Right renal cortex interstitium (tissue), 3 donors: ENCODE data around the gene MRPS15. TPM values are rescaled to one million over a fixed set of nuclear protein-coding genes. Genes with fewer than 3 reads are reported as not detected.
A peak's percentile ranks its signal among the peaks of the same experiment; 100 is the strongest.

ENCODE experiments used
- DNase-seq, 3 donors: peaks; one replicate each; pipeline ENCODE4 v3.0.0-alpha.2; 2013; ENCODE audit warnings: low read depth in 3 of 3, low spot score in 2 of 3
- polyA plus RNA-seq, 3 donors: library from polyadenylated mRNA; unstranded; fragments of 120-200 nt; gene quantifications; one replicate each; pipeline ENCODE4 v1.2.1, GENCODE V29; 2013; ENCODE audit not compliant: insufficient read length in 3 of 3

Gene MRPS15
- polyA plus RNA-seq, 3 donors = 69.8 to 74.7 (median 70.3) TPM

- no peak for DNase-seq
Observed at GRCh38 chr1:36432616-36433015, 31.6 kb downstream of the MRPS15 start.

- no peak for DNase-seq
Observed at GRCh38 chr1:36425791-36426190, 38.4 kb downstream of the MRPS15 start.

GRCh38 chr1:36421649-36422048, 42.5 kb downstream of the MRPS15 start:
- DNase-seq = no peak

GRCh38 chr1:36420836-36421317, 43.3 kb downstream of the MRPS15 start:
- DNase-seq = peak; percentile 42 to 59 (median 48)

- no peak for DNase-seq
Observed at GRCh38 chr1:36420409-36420808, 43.8 kb downstream of the MRPS15 start.

- DNase-seq = no peak
Observed at GRCh38 chr1:36419569-36419968, 44.6 kb downstream of the MRPS15 start.

- DNase-seq = no peak
Observed at GRCh38 chr1:36419140-36419539, 45.0 kb downstream of the MRPS15 start.

GRCh38 chr1:36417931-36418330, 46.3 kb downstream of the MRPS15 start:
- no peak for DNase-seq

- no peak for DNase-seq
Observed at GRCh38 chr1:36415661-36416326, 48.4 kb downstream of the MRPS15 start.

GRCh38 chr1:36414384-36414783, 49.8 kb downstream of the MRPS15 start:
- no peak for DNase-seq

- no peak for DNase-seq
Observed at GRCh38 chr1:36411674-36412648, 52.2 kb downstream of the MRPS15 start.

GRCh38 chr1:36408479-36408878, 55.7 kb downstream of the MRPS15 start:
- no peak for DNase-seq

- DNase-seq = no peak
Observed at GRCh38 chr1:36406440-36406839, 57.7 kb downstream of the MRPS15 start.

Other genes starting within 250 kb of the MRPS15 start
- gene THRAP3, start 239.9 kb downstream of the MRPS15 start, polyA plus RNA-seq = 100 to 1,000 TPM; 130 to 151 (median 147) TPM
- gene SH3D21, start 158.0 kb downstream of the MRPS15 start, polyA plus RNA-seq = 10 to 100 TPM; 13.9 to 21.4 (median 16.6) TPM
- 10 to 100 TPM; 35.8 to 45.9 (median 41.8) TPM for gene EVA1B, start 140.7 kb downstream of the MRPS15 start, polyA plus RNA-seq
- gene STK40, start 78.5 kb downstream of the MRPS15 start, polyA plus RNA-seq = 10 to 100 TPM; 38.5 to 46.5 (median 43.6) TPM
- 10 to 100 TPM; 25.2 to 27.3 (median 27.3) TPM for gene LSM10, start 66.5 kb downstream of the MRPS15 start, polyA plus RNA-seq
- 10 to 100 TPM; 20.5 to 21.1 (median 21.1) TPM for gene OSCP1, start 13.9 kb downstream of the MRPS15 start, polyA plus RNA-seq
- 1 to 10 TPM; 2.0 to 3.6 (median 3.3) TPM for gene CSF3R, start 18.5 kb upstream of the MRPS15 start, polyA plus RNA-seq